Ishikawa (cell line): Measurements from ENCODE around the gene VWF.

Experiments
- REST ChIP-seq: IDR thresholded peaks from 2 replicates; pipeline ENCODE4 v1.6.1; 2012; ENCODE audit warnings: low read depth, mild to moderate bottlenecking
- TAF1 ChIP-seq: IDR thresholded peaks from 2 replicates; pipeline ENCODE4 v1.6.1; 2012; ENCODE audit warnings: low read depth, mild to moderate bottlenecking
- TCF12 ChIP-seq: IDR thresholded peaks from 2 replicates; pipeline ENCODE4 v1.6.1; 2012; ENCODE audit warnings: low read depth

- TF ChIP-seq REST (no peak), TCF12 (no peak), TAF1 (no peak)
These were observed 169.8 kb downstream of the VWF start for GRCh38 chr12:5954661-5955060.
